ENCODE results near the gene CDON.

- no peak for TF ChIP-seq CTCF (IDR thresholded peaks at IDR 0.05; ENCODE audit: insufficient read depth, low read length)
- no peak for TF ChIP-seq REST (IDR thresholded peaks at IDR 0.05; ENCODE audit: insufficient replicate concordance, low read depth)
- no peak for TF ChIP-seq POLR2AphosphoS5 (IDR thresholded peaks at IDR 0.05; ENCODE audit: low read depth)
- no peak for TF ChIP-seq SPI1 (IDR thresholded peaks at IDR 0.05; ENCODE audit: borderline replicate concordance, low read depth)
- no peak for TF ChIP-seq GABPA (IDR thresholded peaks at IDR 0.05; ENCODE audit: low read depth)
Observed at GRCh38 chr11:126007238-126007637, 55.4 kb downstream of the CDON start.

All from HL-60 (cell line).